ENCODE data around the gene ADAM10.
A peak's percentile ranks its signal among the peaks of the same experiment; 100 is the strongest.

The ADAM10 gene

GRCh38 chr15:58608711-58609110 is 140.8 kb downstream of the ADAM10 start:
- H3K9me3 ChIP-seq (ENCODE audit: insufficient read depth, low read depth, low read length), result no peaks in the 10 kb centered on the region
- no peak overlapping the region for H3K18ac ChIP-seq (ENCODE audit: low read length)
- WGBS (ENCODE audit: extremely low coverage, insufficient coverage, insufficient read length), result no CpG with 5 or more reads among the region's 1 CpG
- H3K27me3 ChIP-seq (ENCODE audit: insufficient read depth, low read length), result no peaks in the 10 kb centered on the region
- H3K79me1 ChIP-seq (ENCODE audit: low read length), result no peaks in the 10 kb centered on the region
- DNase-seq, result no peak
- H2BK12ac ChIP-seq (ENCODE audit: low read length), result no peak overlapping the region
- no peak overlapping the region for H2AK5ac ChIP-seq (ENCODE audit: low read length)
- H4K8ac ChIP-seq (ENCODE audit: low read depth, low read length), result no peak overlapping the region
- H3K14ac ChIP-seq (ENCODE audit: low read length), result no peak overlapping the region
- H4K91ac ChIP-seq (ENCODE audit: low read depth, low read length), result no peak overlapping the region
- H2AFZ ChIP-seq (ENCODE audit: insufficient read depth, low read length, poor library complexity), result no peak overlapping the region
- no peak overlapping the region for H3K9ac ChIP-seq (ENCODE audit: low read length)
- H3K23ac ChIP-seq (ENCODE audit: low read length), result no peak overlapping the region
- H2BK5ac ChIP-seq (ENCODE audit: low read depth, low read length, poor library complexity), result no peak overlapping the region
- no peak overlapping the region for H4K12ac ChIP-seq (ENCODE audit: low read depth, low read length)
- H3K27ac ChIP-seq (ENCODE audit: low read depth, low read length), result no peak overlapping the region
- no peak overlapping the region for H3K4me2 ChIP-seq (ENCODE audit: low read length)
- H3K79me2 ChIP-seq (ENCODE audit: control insufficient read depth, insufficient read depth, low read length, poor library complexity), result no peaks in the 10 kb centered on the region
- no peak overlapping the region for H3K4me3 ChIP-seq (ENCODE audit: low read depth, low read length)
- H2BK120ac ChIP-seq (ENCODE audit: insufficient read depth, low read length, poor library complexity), result no peak overlapping the region
- H3K36me3 ChIP-seq (ENCODE audit: control insufficient read depth in 1 of 2, insufficient read depth in 2 of 2, low read length in 2 of 2), result peaks cover 7 to 9% of the 10 kb centered on the region in 2 experiments
- peaks cover 2 to 5% of the 10 kb centered on the region in 2 experiments for H3K4me1 ChIP-seq (ENCODE audit: control insufficient read depth in 1 of 2, insufficient read depth in 2 of 2, low read length in 2 of 2)
- H3K4ac ChIP-seq (ENCODE audit: low read depth, low read length), result no peak overlapping the region

GRCh38 chr15:58608129-58608590 is 141.3 kb downstream of the ADAM10 start:
- Histone ChIP-seq H3K79me1 (ENCODE audit: low read length) (no peaks in the 10 kb centered on the region), H2BK120ac (ENCODE audit: insufficient read depth, low read length, poor library complexity) (no peak overlapping the region), H3K4ac (ENCODE audit: low read depth, low read length) (no peak overlapping the region), H3K27me3 (ENCODE audit: insufficient read depth, low read length) (no peaks in the 10 kb centered on the region), H2AFZ (ENCODE audit: insufficient read depth, low read length, poor library complexity) (no peak overlapping the region), H4K12ac (ENCODE audit: low read depth, low read length) (no peak overlapping the region), H3K4me1 (ENCODE audit: control insufficient read depth in 1 of 2, insufficient read depth in 2 of 2, low read length in 2 of 2) (peaks cover 2 to 5% of the 10 kb centered on the region in 2 experiments), H3K36me3 (ENCODE audit: control insufficient read depth in 1 of 2, insufficient read depth in 2 of 2, low read length in 2 of 2) (peaks cover 7 to 10% of the 10 kb centered on the region in 2 experiments), H2BK12ac (ENCODE audit: low read length) (no peak overlapping the region), H3K4me2 (ENCODE audit: low read length) (no peak overlapping the region), H3K9me3 (ENCODE audit: insufficient read depth, low read depth, low read length) (no peaks in the 10 kb centered on the region), H3K79me2 (ENCODE audit: control insufficient read depth, insufficient read depth, low read length, poor library complexity) (no peaks in the 10 kb centered on the region), H2AK5ac (ENCODE audit: low read length) (no peak overlapping the region), H4K8ac (ENCODE audit: low read depth, low read length) (no peak overlapping the region), H3K4me3 (ENCODE audit: low read depth, low read length) (no peak overlapping the region), H3K14ac (ENCODE audit: low read length) (no peak overlapping the region), H3K9ac (ENCODE audit: low read length) (no peak overlapping the region), H3K23ac (ENCODE audit: low read length) (no peak overlapping the region), H2BK5ac (ENCODE audit: low read depth, low read length, poor library complexity) (no peak overlapping the region), H4K91ac (ENCODE audit: low read depth, low read length) (no peak overlapping the region), H3K18ac (ENCODE audit: low read length) (no peak overlapping the region), H3K27ac (ENCODE audit: low read depth, low read length) (no peak overlapping the region)
- WGBS (ENCODE audit: extremely low coverage, insufficient coverage, insufficient read length), result no CpG with 5 or more reads among the region's 5 CpGs
- peak in 1 of 2 donors; percentile 54 for DNase-seq

- Histone ChIP-seq H2BK120ac (ENCODE audit: insufficient read depth, low read length, poor library complexity) (no peak overlapping the region), H3K79me2 (ENCODE audit: control insufficient read depth, insufficient read depth, low read length, poor library complexity) (no peaks in the 10 kb centered on the region), H3K27ac (ENCODE audit: low read depth, low read length) (no peak overlapping the region), H3K27me3 (ENCODE audit: insufficient read depth, low read length) (no peaks in the 10 kb centered on the region), H2AK5ac (ENCODE audit: low read length) (no peak overlapping the region), H3K18ac (ENCODE audit: low read length) (no peak overlapping the region), H2BK5ac (ENCODE audit: low read depth, low read length, poor library complexity) (no peak overlapping the region), H3K9me3 (ENCODE audit: insufficient read depth, low read depth, low read length) (no peaks in the 10 kb centered on the region), H2AFZ (ENCODE audit: insufficient read depth, low read length, poor library complexity) (no peak overlapping the region), H3K9ac (ENCODE audit: low read length) (no peak overlapping the region), H3K4me2 (ENCODE audit: low read length) (no peak overlapping the region), H2BK12ac (ENCODE audit: low read length) (no peak overlapping the region), H4K12ac (ENCODE audit: low read depth, low read length) (no peak overlapping the region), H3K79me1 (ENCODE audit: low read length) (no peaks in the 10 kb centered on the region), H3K36me3 (ENCODE audit: control insufficient read depth in 1 of 2, insufficient read depth in 2 of 2, low read length in 2 of 2) (peaks cover 9 to 10% of the 10 kb centered on the region in 2 experiments), H3K4ac (ENCODE audit: low read depth, low read length) (no peak overlapping the region), H4K8ac (ENCODE audit: low read depth, low read length) (no peak overlapping the region), H4K91ac (ENCODE audit: low read depth, low read length) (no peak overlapping the region), H3K23ac (ENCODE audit: low read length) (no peak overlapping the region), H3K4me1 (ENCODE audit: control insufficient read depth in 1 of 2, insufficient read depth in 2 of 2, low read length in 2 of 2) (peaks cover 0 to 2% of the 10 kb centered on the region in 2 experiments), H3K14ac (ENCODE audit: low read length) (no peak overlapping the region), H3K4me3 (ENCODE audit: low read depth, low read length) (no peak overlapping the region)
- peak; percentile 55 to 79 for DNase-seq
- no CpG with 5 or more reads among the region's 4 CpGs for WGBS (ENCODE audit: extremely low coverage, insufficient coverage, insufficient read length)
Measured at GRCh38 chr15:58606577-58607080, 142.9 kb downstream of the ADAM10 start.

GRCh38 chr15:58605931-58606530 is 143.5 kb downstream of the ADAM10 start:
- H3K4me3 ChIP-seq (ENCODE audit: low read depth, low read length), result no peak overlapping the region
- no peak overlapping the region for H3K9ac ChIP-seq (ENCODE audit: low read length)
- H2BK12ac ChIP-seq (ENCODE audit: low read length), result no peak overlapping the region
- DNase-seq, result peak; percentile 27 to 57
- H4K8ac ChIP-seq (ENCODE audit: low read depth, low read length), result no peak overlapping the region
- no peak overlapping the region for H3K27ac ChIP-seq (ENCODE audit: low read depth, low read length)
- H3K9me3 ChIP-seq (ENCODE audit: insufficient read depth, low read depth, low read length), result no peaks in the 10 kb centered on the region
- no peak overlapping the region for H3K4ac ChIP-seq (ENCODE audit: low read depth, low read length)
- H3K14ac ChIP-seq (ENCODE audit: low read length), result no peak overlapping the region
- H2AK5ac ChIP-seq (ENCODE audit: low read length), result no peak overlapping the region
- H3K27me3 ChIP-seq (ENCODE audit: insufficient read depth, low read length), result no peaks in the 10 kb centered on the region
- peaks cover 9 to 10% of the 10 kb centered on the region in 2 experiments for H3K36me3 ChIP-seq (ENCODE audit: control insufficient read depth in 1 of 2, insufficient read depth in 2 of 2, low read length in 2 of 2)
- H3K18ac ChIP-seq (ENCODE audit: low read length), result no peak overlapping the region
- H3K4me2 ChIP-seq (ENCODE audit: low read length), result no peak overlapping the region
- H2BK120ac ChIP-seq (ENCODE audit: insufficient read depth, low read length, poor library complexity), result no peak overlapping the region
- no peaks in the 10 kb centered on the region for H3K79me2 ChIP-seq (ENCODE audit: control insufficient read depth, insufficient read depth, low read length, poor library complexity)
- H2AFZ ChIP-seq (ENCODE audit: insufficient read depth, low read length, poor library complexity), result no peak overlapping the region
- no peaks in the 10 kb centered on the region for H3K79me1 ChIP-seq (ENCODE audit: low read length)
- H3K4me1 ChIP-seq (ENCODE audit: control insufficient read depth in 1 of 2, insufficient read depth in 2 of 2, low read length in 2 of 2), result peaks cover 0 to 2% of the 10 kb centered on the region in 2 experiments
- no peak overlapping the region for H3K23ac ChIP-seq (ENCODE audit: low read length)
- H2BK5ac ChIP-seq (ENCODE audit: low read depth, low read length, poor library complexity), result no peak overlapping the region
- no CpG with 5 or more reads among the region's 3 CpGs for WGBS (ENCODE audit: extremely low coverage, insufficient coverage, insufficient read length)
- H4K12ac ChIP-seq (ENCODE audit: low read depth, low read length), result no peak overlapping the region
- H4K91ac ChIP-seq (ENCODE audit: low read depth, low read length), result no peak overlapping the region

Data from trophoblast cell (in vitro differentiated cells and primary cell).